ENCODE results near the gene LPIN1. TPM values are rescaled to one million over a fixed set of nuclear protein-coding genes. Genes with fewer than 3 reads are reported as not detected.

The LPIN1 gene
- total RNA-seq, 1 donor from 2014 or later = 43.9 TPM

GRCh38 chr2:11699686-11700670 is 46.5 kb upstream of the LPIN1 start:
- no peaks in the 10 kb centered on the region for H3K9me3 Mint-ChIP-seq
- TF ChIP-seq, protein P1, sequence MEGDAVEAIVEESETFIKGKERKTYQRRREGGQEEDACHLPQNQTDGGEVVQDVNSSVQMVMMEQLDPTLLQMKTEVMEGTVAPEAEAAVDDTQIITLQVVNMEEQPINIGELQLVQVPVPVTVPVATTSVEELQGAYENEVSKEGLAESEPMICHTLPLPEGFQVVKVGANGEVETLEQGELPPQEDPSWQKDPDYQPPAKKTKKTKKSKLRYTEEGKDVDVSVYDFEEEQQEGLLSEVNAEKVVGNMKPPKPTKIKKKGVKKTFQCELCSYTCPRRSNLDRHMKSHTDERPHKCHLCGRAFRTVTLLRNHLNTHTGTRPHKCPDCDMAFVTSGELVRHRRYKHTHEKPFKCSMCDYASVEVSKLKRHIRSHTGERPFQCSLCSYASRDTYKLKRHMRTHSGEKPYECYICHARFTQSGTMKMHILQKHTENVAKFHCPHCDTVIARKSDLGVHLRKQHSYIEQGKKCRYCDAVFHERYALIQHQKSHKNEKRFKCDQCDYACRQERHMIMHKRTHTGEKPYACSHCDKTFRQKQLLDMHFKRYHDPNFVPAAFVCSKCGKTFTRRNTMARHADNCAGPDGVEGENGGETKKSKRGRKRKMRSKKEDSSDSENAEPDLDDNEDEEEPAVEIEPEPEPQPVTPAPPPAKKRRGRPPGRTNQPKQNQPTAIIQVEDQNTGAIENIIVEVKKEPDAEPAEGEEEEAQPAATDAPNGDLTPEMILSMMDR (conservative IDR thresholded peaks at IDR 0.05) = no peak
- no peak for DNase-seq (ENCODE audit: low read depth, low spot score)
- H3K4me3 Mint-ChIP-seq = no peak overlapping the region
- H3K4me1 Mint-ChIP-seq = peaks cover 17% of the 10 kb centered on the region
- no peaks in the 10 kb centered on the region for H3K27me3 Mint-ChIP-seq (ENCODE audit: low read depth)
- no peaks in the 10 kb centered on the region for H3K36me3 Mint-ChIP-seq (ENCODE audit: low read depth)
- H3K27ac Mint-ChIP-seq (ENCODE audit: unreplicated experiment) = no peak overlapping the region

DNA sequence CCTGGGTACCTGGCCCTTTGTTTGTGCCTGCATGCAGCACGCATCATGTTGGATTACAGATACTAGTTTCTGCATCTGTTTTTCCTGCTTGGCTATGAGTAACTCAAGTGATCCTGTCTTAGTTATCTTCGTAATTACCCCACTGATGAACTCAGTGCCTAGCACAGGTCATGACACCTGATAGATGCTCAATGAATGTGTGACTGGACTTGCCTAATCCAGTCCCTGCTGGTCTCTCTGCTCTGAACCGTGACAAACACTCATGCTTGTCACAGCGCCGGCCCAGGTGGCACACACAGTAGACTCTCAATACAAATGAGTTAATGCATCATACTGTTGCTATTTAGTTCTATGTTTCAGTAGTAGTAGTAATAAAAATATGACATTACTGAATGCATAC is 45.2 kb upstream of the LPIN1 start:
- TF ChIP-seq, protein P1 (conservative IDR thresholded peaks at IDR 0.05) = no peak
- Mint-ChIP-seq H3K36me3 (ENCODE audit: low read depth) (peaks cover 4% of the 10 kb centered on the region), H3K27me3 (ENCODE audit: low read depth) (no peaks in the 10 kb centered on the region), H3K4me1 (peaks cover 17% of the 10 kb centered on the region), H3K27ac (ENCODE audit: unreplicated experiment) (no peak overlapping the region), H3K4me3 (no peak overlapping the region), H3K9me3 (peaks cover 5% of the 10 kb centered on the region)
- no peak for DNase-seq (ENCODE audit: low read depth, low spot score)

- H3K4me3 Mint-ChIP-seq = no peak overlapping the region
- H3K27me3 Mint-ChIP-seq (ENCODE audit: low read depth) = no peaks in the 10 kb centered on the region
- TF ChIP-seq, protein P1 (conservative IDR thresholded peaks at IDR 0.05) = no peak
- H3K9me3 Mint-ChIP-seq = peaks cover 5% of the 10 kb centered on the region
- H3K27ac Mint-ChIP-seq (ENCODE audit: unreplicated experiment) = no peak overlapping the region
- no peak for DNase-seq (ENCODE audit: low read depth, low spot score)
- H3K36me3 Mint-ChIP-seq (ENCODE audit: low read depth) = peaks cover 4% of the 10 kb centered on the region
- peaks cover 16% of the 10 kb centered on the region for H3K4me1 Mint-ChIP-seq
These were observed 44.6 kb upstream of the LPIN1 start for GRCh38 chr2:11701751-11702301.

GRCh38 chr2:11702946-11703345 is 43.5 kb upstream of the LPIN1 start:
- Mint-ChIP-seq H3K27ac (ENCODE audit: unreplicated experiment) (no peak overlapping the region), H3K36me3 (ENCODE audit: low read depth) (peaks cover 4% of the 10 kb centered on the region), H3K4me3 (no peak overlapping the region), H3K9me3 (peaks cover 5% of the 10 kb centered on the region), H3K4me1 (peaks cover 6% of the 10 kb centered on the region), H3K27me3 (ENCODE audit: low read depth) (no peaks in the 10 kb centered on the region)
- TF ChIP-seq, protein P1 (conservative IDR thresholded peaks at IDR 0.05) = no peak
- no peak for DNase-seq (ENCODE audit: low read depth, low spot score)

- TF ChIP-seq, protein P1 (conservative IDR thresholded peaks at IDR 0.05) = no peak
- no peak overlapping the region for H3K4me3 Mint-ChIP-seq
- H3K9me3 Mint-ChIP-seq = peaks cover 5% of the 10 kb centered on the region
- peaks cover under 1% of the 10 kb centered on the region for H3K4me1 Mint-ChIP-seq
- H3K27me3 Mint-ChIP-seq (ENCODE audit: low read depth) = no peaks in the 10 kb centered on the region
- no peak overlapping the region for H3K27ac Mint-ChIP-seq (ENCODE audit: unreplicated experiment)
- H3K36me3 Mint-ChIP-seq (ENCODE audit: low read depth) = peaks cover 4% of the 10 kb centered on the region
- no peak for DNase-seq (ENCODE audit: low read depth, low spot score)
These were observed 42.7 kb upstream of the LPIN1 start for GRCh38 chr2:11703700-11704099.
